GM19240 (cell line): ENCODE data around the gene CEP135.

ENCODE experiments used
- DNase-seq: peaks from one replicate; pipeline ENCODE4 v3.0.0; 2011; ENCODE audit warnings: low spot score; ENCODE audit not compliant: insufficient read length

Gene CEP135

DNA sequence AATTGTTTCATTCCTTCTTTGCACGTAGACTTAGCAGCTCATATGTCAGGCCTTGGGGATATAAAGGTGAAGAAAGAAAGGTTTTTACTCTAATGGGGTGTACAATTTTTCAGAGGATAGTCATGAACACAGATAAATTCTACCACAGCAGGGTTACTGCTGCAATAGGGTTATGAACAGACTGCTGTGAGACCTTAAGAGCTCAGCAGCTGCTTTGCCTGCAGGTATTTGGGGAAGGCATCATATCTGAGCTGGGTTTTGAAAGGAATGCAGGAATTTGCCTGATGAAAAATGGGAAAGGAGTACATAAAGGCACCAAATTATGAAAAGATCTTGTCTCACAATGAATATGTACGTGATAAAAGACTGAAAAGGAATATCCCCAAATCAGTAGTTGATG, 128.9 kb downstream of the CEP135 start:
- DNase-seq = no peak

DNA sequence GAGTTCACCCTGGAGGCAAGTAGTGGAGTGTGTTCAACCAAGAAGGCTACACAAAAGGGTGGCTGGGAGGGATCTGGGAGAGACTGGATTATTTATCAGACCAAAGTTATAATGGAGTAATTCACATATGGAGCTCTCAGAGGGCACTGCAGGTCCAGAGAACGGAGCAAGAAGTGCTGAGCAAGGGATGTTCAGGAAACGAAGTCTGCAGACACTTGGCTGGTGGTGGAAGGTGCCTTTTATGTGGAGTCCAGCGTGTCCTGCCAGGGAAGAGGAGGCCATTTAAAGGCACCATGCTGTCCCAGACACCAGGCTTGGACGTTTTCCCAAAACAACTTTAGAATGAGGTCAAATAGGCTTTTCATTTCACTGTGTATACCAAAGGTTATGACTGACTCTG, 130.1 kb downstream of the CEP135 start:
- DNase-seq = no peak

DNA sequence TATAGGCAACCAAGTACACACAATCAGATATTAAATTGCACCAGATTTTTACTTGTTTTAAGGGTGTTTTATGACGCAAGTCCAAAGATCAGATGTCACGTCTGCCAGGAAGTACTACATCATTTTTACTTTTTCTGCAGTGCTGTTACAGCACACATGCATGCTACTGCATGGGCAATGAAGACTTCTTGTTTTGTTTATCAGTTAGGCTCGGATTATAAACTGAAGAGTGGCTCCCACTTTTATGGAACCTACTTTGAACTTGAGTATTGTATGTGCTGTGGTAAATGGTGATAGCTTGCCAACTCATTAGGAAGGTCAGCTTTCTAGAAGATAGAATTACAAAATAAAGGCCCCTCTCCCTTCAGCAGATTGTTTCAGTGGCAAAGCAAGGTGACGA, 131.6 kb downstream of the CEP135 start:
- no peak for DNase-seq

DNA sequence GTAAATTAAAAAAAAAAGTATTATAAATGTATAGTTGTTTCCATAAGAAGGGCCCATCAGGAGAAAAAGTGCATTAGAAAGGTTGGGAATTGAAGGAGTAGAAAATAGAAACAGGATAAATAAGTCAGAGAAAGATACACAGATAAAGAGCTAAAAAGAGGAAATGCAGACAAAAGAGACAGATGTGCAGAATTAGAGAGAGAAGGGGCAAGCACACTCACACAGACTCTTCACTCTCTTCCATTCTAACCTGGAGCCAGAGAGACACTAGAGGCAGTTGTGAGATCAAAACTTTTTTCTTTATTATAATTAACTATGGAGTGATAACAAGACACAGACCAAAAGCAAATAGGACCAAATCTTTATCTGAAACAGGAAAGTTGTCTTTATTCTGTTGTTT, 134.1 kb downstream of the CEP135 start:
- no peak for DNase-seq
